ENCODE results near the gene SMIM5. TPM values are rescaled to one million over a fixed set of nuclear protein-coding genes. Genes with fewer than 3 reads are reported as not detected.

SMIM5 gene
- total and polyA plus RNA-seq, 2 donors (not counting 3 experiments of a cell fraction or from before 2014, with no cell fraction given) = not detected

- H3K4me1 ChIP-seq (ENCODE audit: control insufficient read depth, extremely low read depth, insufficient read depth, low read length) = peaks cover 11% of the 10 kb centered on the region
- no TSS peak for BruUV-seq (replicated peaks)
- dilution Hi-C loops (cut with MboI; ENCODE audit: extremely low pct_ligation_motif_present, low sequenced_read_pairs) = no loop called here
These were observed 4.1 kb upstream of the SMIM5 start for GRCh38 chr17:75629157-75629556.

More at GRCh38 chr17:75629157-75629556, 4.1 kb upstream of the SMIM5 start:
- Histone ChIP-seq H3K9me1 (replicated peaks; ENCODE audit: control insufficient read depth, extremely low read depth, insufficient read depth, low read length) (no peaks in the 10 kb centered on the region), H4K20me1 (replicated peaks; ENCODE audit: control insufficient read depth, extremely low read depth, insufficient read depth, low read length) (no peaks in the 10 kb centered on the region), H3K36me3 (ENCODE audit: control insufficient read depth in 2 of 2, extremely low read depth in 1 of 2, insufficient read depth in 2 of 2, low read length in 2 of 2) (no peaks in the 10 kb centered on the region), H3K4me2 (ENCODE audit: insufficient read depth, low read length) (no peak overlapping the region), H2AFZ (ENCODE audit: low read depth, low read length) (no peak overlapping the region), H3K4me3 (replicated peaks in 1 of 3; ENCODE audit: insufficient read depth in 1 of 3, low read depth in 1 of 3, low read length in 3 of 3) (no peak overlapping the region), H3K79me2 (ENCODE audit: control insufficient read depth, insufficient read depth, low read length) (no peaks in the 10 kb centered on the region), H3K9me3 (replicated peaks; ENCODE audit: control insufficient read depth, insufficient read depth, low read length) (no peaks in the 10 kb centered on the region), H3K9ac (replicated peaks; ENCODE audit: extremely low read depth, insufficient read depth, low read length) (no peak overlapping the region), H3K27ac (ENCODE audit: insufficient read depth, low read depth, low read length) (no peak overlapping the region), H3K27me3 (ENCODE audit: control insufficient read depth in 2 of 2, insufficient read depth in 2 of 2, low read length in 2 of 2) (no peaks in the 10 kb centered on the region)
- no peak for FAIRE-seq
- ChIA-PET CTCF (interaction anchor here (0.6 to 16.3 kb wide), 7 partner anchors 9 to 254 kb away, joined by 3 to 625 read pairs (median 7); no protein-coding TSS in a partner anchor), POLR2A (no interaction called here)
- no peak for DNase-seq (ENCODE audit: low read depth, low spot score)
- intact Hi-C loops (cut with micrococcal nuclease) = no loop called here
- TF ChIP-seq GATA2 (IDR thresholded peaks at IDR 0.05; ENCODE audit: insufficient read depth, insufficient read length, low read depth, low read length) (no peak), POLR2AphosphoS5 (IDR thresholded peaks at IDR 0.05; ENCODE audit: insufficient read depth, low read depth, low read length) (no peak), FOS (IDR thresholded peaks at IDR 0.05; ENCODE audit: borderline replicate concordance, insufficient read depth, low read length) (no peak), MYC (IDR thresholded peaks at IDR 0.05; ENCODE audit: low read depth, low read length) (no peak), EZH2 (IDR thresholded peaks at IDR 0.05; ENCODE audit: borderline replicate concordance, low read depth, low read length, severe bottlenecking) (no peak), MAX (IDR thresholded peaks at IDR 0.05; ENCODE audit: insufficient read depth, insufficient read length) (no peak), JUN (IDR thresholded peaks at IDR 0.05; ENCODE audit: borderline replicate concordance, insufficient read depth, insufficient read length, low read depth) (no peak), POLR2A (IDR thresholded peaks at IDR 0.05; ENCODE audit: low read depth, low read length) (no peak), CTCF (IDR thresholded peaks at IDR 0.05; ENCODE audit: extremely low read depth in 1 of 2, insufficient read depth in 1 of 2, low read depth in 1 of 2, low read length in 2 of 2) (no peak)
